Keratinocyte (primary cell): ENCODE results near the gene CCR9.

ENCODE experiments used
- EZH2 ChIP-seq: IDR thresholded peaks from one replicate; pipeline ENCODE4 v1.6.1; 2012; ENCODE audit warnings: inconsistent platforms, mild to moderate bottlenecking, low read length, moderate library complexity
- TF ChIP-seq, protein P1 (sequence below), 3 experiments: IDR thresholded peaks in 1 of 3; conservative IDR thresholded peaks in 1 of 3; optimal IDR thresholded peaks in 1 of 3; 2 replicates in 2 of 3; 3 replicates in 1 of 3; pipeline versions ENCODE3 to v1.5.1; 2011; ENCODE audit warnings: low read length in 3 of 3, mild to moderate bottlenecking in 3 of 3, moderate library complexity in 2 of 3, control low read depth in 1 of 3, inconsistent platforms in 1 of 3; ENCODE audit not compliant: insufficient read depth in 2 of 3; ENCODE audit errors: extremely low read depth in 1 of 3

DNA sequence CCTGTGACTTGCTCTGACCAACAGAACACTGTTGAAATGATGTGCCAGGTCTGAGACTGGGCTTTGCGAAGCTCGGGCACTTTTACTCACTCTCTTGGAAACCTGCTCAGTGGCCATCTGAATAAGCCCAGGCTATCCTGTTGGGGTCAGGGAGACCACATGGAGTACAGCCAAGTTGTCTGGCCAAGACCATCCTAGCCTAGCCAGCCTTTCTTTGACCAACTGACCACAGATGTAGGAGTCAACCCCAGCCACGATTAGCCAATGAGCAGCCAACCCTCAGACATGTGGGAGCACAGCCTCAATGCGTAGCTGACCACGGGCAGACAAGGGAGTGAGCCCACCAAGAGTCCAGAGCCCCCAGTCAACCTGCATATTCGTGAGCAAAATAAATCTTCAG lies 26.1 kb downstream of the CCR9 start:
- TF ChIP-seq, protein P1, sequence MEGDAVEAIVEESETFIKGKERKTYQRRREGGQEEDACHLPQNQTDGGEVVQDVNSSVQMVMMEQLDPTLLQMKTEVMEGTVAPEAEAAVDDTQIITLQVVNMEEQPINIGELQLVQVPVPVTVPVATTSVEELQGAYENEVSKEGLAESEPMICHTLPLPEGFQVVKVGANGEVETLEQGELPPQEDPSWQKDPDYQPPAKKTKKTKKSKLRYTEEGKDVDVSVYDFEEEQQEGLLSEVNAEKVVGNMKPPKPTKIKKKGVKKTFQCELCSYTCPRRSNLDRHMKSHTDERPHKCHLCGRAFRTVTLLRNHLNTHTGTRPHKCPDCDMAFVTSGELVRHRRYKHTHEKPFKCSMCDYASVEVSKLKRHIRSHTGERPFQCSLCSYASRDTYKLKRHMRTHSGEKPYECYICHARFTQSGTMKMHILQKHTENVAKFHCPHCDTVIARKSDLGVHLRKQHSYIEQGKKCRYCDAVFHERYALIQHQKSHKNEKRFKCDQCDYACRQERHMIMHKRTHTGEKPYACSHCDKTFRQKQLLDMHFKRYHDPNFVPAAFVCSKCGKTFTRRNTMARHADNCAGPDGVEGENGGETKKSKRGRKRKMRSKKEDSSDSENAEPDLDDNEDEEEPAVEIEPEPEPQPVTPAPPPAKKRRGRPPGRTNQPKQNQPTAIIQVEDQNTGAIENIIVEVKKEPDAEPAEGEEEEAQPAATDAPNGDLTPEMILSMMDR (optimal IDR thresholded peaks at IDR 0.05 in 1 of 3, IDR thresholded peaks at IDR 0.05 in 1 of 3, conservative IDR thresholded peaks at IDR 0.05 in 1 of 3; ENCODE audit: extremely low read depth in 1 of 3, insufficient read depth in 2 of 3, low read length in 3 of 3), result no peak
- no peak for TF ChIP-seq EZH2
